Body of pancreas (tissue), 4 donors: Measurements from ENCODE around the gene EHD3.

Experiments used
- CTCF ChIP-seq, 7 experiments: fragments of 450-650 bp in 4 of 7; fragments of 200-600 bp in 3 of 7; sonication (generic) in 3 of 7; IDR thresholded peaks; one replicate each; pipeline ENCODE4 v1.5.1; 2016 to 2019; ENCODE audit warnings: antibody characterized with exemption in 7 of 7
- POLR2A ChIP-seq, 3 donors: fragments of 450-650 bp; IDR thresholded peaks; one replicate each; pipeline ENCODE4 v1.6.1; 2016; ENCODE audit warnings: antibody characterized with exemption in 3 of 3, mild to moderate bottlenecking in 2 of 3

DNA sequence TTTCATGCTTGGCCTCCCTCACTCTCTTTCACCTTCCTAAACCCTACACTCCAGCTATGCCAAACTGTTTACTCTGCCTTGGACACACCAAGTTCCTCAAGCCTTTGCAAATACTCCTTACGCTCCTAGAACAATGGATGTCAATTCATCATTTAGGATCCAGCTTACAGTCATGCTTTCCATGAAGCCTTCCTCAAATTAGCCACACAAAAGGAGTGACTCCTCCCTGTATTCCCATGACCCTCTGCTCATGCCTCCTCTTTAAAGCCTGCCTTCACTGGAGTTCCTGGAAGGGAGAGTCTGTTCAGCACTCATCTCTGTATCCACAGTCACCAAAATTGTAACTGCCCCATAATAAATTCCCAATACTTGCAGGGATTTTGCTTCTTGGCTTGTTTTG, 721 bp upstream of the EHD3 start:
- TF ChIP-seq CTCF (IDR thresholded peaks at IDR 0.05), result no peak
- TF ChIP-seq POLR2A (IDR thresholded peaks at IDR 0.05), result no peak
